Measurements from ENCODE around the gene RPA1.

Gene RPA1

DNA sequence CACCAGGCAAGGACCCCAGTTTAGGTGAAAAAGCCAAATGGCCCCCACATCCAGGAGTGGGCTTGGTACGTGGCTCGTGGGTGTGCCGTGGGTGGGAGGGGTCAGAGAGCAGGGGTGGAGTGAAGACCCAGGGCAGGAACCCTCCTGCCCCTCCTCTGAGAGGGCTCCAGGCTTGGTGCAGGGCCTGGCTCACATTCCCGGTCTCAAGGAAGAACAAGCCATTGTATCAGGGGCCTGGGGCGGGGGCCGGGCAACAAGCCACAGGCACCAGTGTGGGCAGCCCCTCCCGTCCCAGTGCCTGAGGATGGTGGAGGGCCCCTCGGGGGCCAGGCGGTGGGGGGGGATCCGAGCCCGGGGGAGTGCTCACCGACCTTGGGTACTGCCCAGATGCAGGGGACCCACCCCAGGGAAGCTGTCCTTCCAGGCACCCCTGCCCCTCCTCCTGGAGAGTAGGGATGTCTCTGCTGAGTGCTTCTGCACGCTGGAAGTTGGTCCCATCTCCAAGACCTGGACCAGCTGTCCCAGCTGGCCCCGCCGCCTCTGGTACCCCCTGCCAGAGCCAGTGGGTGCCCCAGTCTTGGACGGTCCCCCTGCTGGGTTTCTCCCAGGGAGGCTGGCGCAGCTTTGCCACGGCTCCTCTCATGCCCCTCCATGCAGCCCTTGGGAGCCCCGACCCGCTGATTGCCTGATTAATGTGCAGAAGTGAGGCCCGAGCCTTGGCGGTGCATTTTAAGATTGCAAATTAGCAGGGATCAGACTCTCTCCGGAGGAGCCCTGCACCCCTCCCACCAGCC, 111.7 kb downstream of the RPA1 start:
- DNase-seq (ENCODE audit: low read depth in 2 of 2), result no peak

GRCh38 chr17:1942066-1942365, 112.2 kb downstream of the RPA1 start:
- DNase-seq (ENCODE audit: low read depth in 2 of 2), result no peak

- DNase-seq (ENCODE audit: low read depth in 2 of 2), result no peak
Observed at GRCh38 chr17:1942666-1943435, 113.0 kb downstream of the RPA1 start.

- DNase-seq (ENCODE audit: low read depth in 2 of 2), result no peak
Observed at GRCh38 chr17:1943436-1943831, 113.6 kb downstream of the RPA1 start.

DNA sequence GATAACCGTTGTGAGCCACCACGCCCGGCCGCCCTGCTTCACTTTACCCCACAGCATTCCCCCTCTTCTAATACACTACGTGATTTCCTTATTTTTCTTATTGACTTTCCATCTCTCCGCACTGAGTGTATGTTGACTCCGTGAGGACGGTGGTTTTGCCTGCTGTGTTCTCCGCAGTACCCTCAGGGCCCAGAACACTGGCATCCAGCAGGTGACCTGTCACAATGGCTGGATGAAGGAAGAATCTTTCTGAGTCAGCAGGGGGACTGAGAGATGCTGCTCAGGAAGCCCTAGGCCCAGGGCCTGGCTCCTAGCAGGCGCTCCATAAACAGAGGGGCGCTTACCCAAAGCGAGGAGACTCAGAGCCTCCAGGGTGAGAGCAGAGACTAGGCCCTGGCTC, 115.8 kb downstream of the RPA1 start:
- DNase-seq (ENCODE audit: low read depth in 2 of 2), result no peak

GRCh38 chr17:1946021-1946932, 116.5 kb downstream of the RPA1 start:
- no peak for DNase-seq (ENCODE audit: low read depth in 2 of 2)

DNA sequence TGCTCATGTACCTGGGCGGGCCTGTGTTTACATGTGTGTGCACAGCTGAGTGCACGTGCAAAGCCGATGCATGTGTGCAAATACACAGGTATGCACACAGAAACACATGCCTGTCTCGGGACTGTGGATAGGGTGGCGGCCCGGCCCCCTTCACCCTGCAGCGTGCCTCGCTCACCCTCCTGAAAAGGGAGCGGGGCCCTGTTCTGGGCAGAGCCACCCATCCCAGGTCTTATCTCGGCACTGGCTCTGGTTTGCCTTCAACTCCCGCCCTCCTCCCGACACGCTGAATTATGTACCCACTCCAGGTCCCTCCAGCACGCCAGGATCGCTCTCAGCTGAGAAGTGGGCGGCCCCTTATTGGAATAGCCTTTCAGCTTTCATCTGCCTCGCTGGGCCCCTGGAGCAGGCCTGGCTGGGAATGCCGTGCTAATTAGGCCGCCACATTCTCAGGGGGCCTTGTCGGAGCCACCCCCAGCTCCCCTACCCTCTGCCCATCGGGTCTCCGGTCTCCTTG, 117.5 kb downstream of the RPA1 start:
- no peak for DNase-seq (ENCODE audit: low read depth in 2 of 2)

- DNase-seq (ENCODE audit: low read depth in 2 of 2), result no peak
Observed at GRCh38 chr17:1947743-1948516, 118.1 kb downstream of the RPA1 start.

DNA sequence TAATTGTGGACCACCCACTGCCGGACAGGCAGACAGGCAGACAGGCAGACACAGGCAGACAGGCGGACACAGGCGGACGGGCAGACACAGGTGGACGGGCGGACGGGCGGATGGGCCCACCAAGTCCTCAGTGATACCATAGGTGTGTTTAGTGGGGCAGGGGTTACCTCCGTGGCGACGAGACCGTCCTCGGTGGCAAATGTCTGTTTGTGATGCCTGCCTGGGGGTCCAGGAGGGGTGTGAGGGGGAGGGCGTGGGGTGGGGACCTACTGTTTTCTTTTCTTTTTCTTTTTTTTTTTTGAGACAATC, 118.7 kb downstream of the RPA1 start:
- DNase-seq (ENCODE audit: low read depth in 2 of 2), result no peak

Measured in stimulated activated CD4-positive, alpha-beta T cell treated with anti-CD3 and anti-CD28 coated beads, Interleukin-15, amount 100 ng/mL, for 48 hours (primary cell).